ENCODE data around the gene DACH1.

DACH1 gene

DNA sequence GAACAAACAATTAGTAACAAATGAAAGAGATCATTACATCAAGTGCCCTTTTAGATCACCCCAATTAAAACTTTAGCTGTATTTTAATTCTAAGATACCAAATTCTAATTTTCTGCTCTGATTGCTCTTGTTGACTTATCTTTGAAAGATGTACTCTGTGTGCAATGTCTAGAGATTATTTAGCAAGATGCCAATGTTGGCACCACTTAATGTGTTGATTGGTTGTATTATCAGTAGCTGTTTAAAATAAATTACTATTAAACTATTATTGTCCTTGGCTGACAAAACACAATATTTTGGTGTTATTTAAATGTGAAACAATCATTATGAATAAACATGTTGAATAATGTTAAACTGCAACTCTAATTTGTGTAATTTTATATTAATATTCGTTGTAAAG lies 386.0 kb downstream of the DACH1 start:
- TF ChIP-seq, protein P1, sequence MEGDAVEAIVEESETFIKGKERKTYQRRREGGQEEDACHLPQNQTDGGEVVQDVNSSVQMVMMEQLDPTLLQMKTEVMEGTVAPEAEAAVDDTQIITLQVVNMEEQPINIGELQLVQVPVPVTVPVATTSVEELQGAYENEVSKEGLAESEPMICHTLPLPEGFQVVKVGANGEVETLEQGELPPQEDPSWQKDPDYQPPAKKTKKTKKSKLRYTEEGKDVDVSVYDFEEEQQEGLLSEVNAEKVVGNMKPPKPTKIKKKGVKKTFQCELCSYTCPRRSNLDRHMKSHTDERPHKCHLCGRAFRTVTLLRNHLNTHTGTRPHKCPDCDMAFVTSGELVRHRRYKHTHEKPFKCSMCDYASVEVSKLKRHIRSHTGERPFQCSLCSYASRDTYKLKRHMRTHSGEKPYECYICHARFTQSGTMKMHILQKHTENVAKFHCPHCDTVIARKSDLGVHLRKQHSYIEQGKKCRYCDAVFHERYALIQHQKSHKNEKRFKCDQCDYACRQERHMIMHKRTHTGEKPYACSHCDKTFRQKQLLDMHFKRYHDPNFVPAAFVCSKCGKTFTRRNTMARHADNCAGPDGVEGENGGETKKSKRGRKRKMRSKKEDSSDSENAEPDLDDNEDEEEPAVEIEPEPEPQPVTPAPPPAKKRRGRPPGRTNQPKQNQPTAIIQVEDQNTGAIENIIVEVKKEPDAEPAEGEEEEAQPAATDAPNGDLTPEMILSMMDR (IDR thresholded peaks at IDR 0.05), result no peak

DNA sequence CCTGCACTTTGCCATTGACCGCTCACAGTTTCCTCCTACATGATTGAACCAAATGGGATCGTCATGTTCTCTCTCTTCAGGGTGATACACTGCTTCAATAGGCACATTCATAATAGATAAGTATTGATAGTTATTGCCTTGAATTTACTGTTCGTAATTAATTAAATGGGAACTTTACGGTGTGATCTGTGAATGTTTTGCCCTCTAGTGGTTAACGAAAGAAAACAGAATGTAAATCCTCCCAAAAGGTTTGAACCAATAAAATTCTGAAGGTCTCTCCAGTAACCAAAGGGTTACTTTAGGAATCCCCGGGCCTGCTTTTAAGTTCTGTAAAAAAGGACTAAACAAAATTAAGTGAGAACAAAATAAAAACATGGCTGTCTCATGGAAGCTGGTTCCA lies 389.3 kb downstream of the DACH1 start:
- TF ChIP-seq, protein P1 (IDR thresholded peaks at IDR 0.05), result no peak; the same call in 1 of the 2 replicates

DNA sequence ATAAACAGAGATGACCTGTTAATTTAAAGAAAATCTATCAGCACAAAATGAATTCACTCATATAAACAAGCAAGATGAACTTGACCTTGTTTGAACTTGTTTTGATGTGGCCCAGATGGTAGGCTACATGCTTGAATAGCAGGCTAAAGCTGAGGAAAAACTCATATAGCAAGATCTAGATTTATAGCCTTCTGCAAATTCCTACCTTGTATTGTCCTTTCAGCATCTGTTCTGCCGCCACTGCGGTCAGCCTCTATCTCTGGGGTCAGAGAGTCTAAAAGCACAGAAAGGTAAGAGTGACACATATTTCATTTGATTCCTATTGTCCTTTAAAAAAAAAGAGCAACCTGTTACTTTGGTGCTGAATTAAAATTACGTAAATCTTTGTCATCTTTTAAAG lies 392.1 kb downstream of the DACH1 start:
- TF ChIP-seq, protein P1 (IDR thresholded peaks at IDR 0.05), result no peak

DNA sequence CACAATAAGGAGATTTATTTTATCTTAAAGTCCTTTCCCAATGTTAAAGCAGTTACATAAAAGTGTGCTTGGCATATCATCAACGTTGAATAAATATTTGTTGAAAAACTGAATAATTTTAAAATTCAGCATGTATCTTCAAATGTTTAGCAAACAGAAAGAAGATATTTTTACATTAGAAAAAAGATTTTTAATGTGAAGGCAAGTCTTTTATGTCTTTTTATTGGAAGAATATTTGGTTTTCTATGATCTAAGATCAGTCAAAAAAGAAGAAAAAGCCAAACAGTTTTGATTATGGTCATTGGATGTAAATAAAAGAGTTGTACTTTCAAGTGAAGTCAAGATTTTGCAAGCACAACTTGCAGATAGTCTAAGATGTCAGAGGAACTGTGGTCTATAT lies 397.4 kb downstream of the DACH1 start:
- TF ChIP-seq, protein P1 (IDR thresholded peaks at IDR 0.05), result no peak

DNA sequence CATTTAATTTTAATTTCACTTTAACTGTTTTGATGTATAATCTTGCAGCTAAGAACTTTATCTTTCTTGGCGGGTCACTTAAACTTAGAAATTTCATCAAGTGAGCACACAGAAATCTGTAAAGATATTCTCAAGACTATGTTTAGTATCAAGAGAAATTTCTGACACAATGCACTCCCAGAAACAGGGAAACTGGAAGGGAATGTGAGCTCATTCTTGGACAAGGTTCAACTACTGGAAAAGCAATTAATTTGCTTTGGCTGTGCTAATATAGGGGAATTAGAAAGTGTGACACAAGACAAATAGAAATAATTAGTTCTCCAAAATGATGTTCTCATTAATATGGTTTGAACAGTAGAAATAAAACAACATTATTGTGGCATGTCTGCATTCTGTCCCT lies 402.3 kb downstream of the DACH1 start:
- TF ChIP-seq, protein P1 (IDR thresholded peaks at IDR 0.05), result no peak

DNA sequence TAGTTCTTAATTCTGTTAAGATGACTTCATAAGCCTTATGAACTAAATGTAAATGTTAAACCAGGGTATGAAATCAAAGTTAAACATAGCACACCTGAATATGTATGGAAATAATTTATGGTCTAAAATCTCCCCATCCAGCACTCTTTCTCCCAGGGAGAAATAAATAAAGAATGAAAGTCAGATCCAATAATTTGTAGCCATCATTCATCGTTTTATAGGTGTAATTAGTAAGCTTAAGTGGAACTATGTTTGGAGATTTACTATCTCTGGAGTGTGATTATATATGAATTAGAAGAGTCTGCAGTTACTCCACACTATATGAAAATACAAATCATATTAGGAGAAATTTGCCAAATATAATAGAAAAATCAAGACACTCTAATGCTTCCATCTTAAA lies 405.1 kb downstream of the DACH1 start:
- TF ChIP-seq, protein P1 (IDR thresholded peaks at IDR 0.05), result no peak

DNA sequence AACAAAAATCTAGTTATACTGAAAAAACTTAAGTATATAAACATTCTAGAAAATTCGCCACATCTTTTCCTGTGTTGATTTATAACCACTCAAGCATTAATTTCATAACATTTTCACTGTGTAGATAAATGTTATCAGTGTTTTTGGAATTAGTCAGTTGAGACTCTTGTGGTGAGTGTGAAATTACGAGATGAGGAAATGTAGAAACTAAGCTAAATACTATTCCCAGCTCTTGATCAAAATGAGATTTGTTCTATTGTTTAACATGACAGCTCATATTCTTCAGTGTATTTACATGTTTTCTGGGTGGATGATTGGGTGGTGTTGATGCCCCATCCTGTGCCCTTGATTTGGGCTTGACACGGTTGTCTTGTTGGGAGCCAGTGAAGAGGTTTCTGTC lies 406.8 kb downstream of the DACH1 start:
- TF ChIP-seq, protein P1 (IDR thresholded peaks at IDR 0.05), result no peak

DNA sequence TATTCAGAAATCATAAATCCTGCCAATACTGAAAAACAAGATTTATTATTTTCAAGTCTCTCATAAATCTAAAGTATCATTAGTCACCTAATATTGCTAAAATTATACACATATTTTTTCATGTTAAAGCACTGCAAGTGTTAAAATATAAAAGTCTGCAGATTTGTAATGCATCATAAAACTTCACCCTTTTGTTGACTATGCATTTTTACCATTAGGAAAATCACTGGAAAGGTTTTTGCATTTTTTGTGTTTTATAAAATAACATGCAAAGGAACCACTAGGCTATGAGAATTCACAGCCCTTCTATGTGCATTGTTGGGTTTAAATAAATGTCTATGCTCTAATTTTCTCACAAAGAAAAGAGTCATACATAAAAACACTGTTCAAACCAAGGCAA lies 407.3 kb downstream of the DACH1 start:
- TF ChIP-seq, protein P1 (IDR thresholded peaks at IDR 0.05), result no peak

Data from LNCAP (cell line).